Measurements from ENCODE around the gene ADM2.

ADM2 gene

DNA sequence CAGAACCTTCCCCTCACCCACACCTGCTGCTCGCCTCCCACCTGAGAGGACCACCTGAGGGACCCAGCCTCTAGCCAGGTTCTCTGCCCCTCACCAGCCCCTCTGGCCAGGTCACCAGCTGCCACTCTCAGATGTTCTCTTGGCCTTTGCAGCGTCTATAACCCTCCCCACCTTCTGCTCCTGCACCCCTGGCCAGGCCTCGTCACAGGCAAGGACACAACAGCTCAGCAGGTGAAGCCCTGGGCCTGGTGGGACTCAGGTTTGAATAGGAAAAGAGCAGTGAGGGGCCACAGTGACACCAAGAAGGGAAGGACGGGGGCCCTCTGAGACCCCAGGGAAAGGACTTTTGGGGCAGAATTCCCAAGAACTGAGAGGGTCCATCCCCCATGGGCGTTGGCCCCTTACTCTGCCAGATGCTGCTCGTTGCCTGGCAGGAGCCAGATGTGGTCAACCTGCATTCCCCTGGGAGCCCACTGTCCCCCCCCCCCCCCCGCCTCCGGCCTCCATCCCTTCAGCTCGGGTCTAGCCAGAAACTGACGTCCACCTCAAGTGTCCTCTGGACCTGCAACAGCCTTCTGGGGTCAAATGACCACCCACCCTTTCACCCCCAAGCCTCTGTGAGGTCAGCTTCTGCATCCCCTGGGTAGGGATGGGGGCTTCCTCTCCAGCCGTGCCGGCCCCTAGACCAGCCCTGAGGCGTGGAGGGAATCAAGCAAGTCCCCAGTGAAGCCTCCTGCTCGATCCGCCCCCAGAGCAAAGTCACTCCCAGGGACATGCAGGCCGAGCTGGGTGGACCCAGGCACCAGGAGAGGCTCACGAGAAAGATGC lies 35.2 kb upstream of the ADM2 start:
- no peak for DNase-seq

- no peak for DNase-seq
Observed at GRCh38 chr22:50446708-50447575, 34.4 kb upstream of the ADM2 start.

- no peak for DNase-seq
Observed at GRCh38 chr22:50447576-50448551, 33.5 kb upstream of the ADM2 start.

DNA sequence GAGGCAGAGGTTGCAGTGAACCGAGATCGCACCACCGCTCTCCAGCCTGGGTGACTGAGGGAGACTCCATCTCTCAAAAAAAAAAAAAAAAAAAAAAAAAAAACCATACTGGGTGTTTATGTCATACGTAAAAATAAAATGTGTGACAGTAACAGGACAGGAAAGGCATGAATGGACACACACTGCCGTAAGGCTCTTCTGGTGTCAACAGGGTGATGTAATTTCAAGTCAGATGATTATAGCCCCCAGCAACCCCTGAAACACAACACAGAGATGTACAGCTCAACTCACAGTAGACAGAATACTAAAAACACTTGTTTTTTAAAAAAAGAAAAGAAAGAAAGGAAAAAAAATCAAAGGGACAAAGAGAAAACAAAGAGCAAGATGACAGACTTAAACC lies 28.7 kb upstream of the ADM2 start:
- no peak for DNase-seq

DNA sequence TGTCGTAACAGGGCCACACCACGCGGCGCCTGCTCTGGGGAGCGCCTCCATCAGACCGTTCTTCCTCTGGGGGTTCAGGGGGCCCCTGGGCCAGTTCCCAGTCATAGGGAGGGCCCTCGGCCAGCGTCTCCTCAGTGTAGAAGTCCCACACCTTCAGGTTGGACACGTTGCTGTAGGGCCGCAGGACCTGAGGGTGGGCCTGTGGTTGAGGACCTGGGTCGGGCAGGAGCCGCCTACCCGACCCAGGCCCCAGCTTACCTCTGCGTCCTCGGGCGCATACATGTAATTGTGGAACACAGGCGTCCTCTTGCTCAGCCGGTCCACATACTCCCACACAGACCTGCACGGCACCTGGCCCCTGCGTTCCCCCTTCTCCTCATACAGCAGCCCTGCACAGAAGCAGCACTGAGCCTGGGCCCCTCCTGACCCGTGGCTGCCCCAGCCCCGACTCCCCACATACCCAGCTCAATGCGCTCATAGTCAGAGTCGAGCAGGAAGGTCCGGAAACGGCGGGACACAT lies 26.7 kb upstream of the ADM2 start:
- DNase-seq: no peak

DNA sequence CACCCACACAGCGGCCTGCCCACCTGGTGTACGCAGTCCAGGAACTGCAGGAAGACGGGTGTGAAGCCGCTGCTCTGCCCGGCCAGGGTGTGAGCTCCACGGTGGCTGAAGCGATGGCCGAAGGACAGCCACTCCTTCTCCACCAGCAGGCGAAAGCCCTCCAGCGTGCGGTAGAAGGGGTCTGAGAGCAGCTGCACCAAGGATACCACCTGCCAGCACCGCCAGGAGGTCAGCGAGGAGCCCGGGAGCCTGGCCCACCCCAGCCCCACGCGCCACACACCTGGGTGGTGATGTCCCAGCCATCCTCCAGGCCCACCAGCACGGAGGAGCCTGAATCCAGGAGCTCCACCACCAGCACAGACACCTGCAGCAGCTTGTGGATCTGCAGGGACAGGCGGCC lies 26.1 kb upstream of the ADM2 start:
- DNase-seq: no peak

DNA sequence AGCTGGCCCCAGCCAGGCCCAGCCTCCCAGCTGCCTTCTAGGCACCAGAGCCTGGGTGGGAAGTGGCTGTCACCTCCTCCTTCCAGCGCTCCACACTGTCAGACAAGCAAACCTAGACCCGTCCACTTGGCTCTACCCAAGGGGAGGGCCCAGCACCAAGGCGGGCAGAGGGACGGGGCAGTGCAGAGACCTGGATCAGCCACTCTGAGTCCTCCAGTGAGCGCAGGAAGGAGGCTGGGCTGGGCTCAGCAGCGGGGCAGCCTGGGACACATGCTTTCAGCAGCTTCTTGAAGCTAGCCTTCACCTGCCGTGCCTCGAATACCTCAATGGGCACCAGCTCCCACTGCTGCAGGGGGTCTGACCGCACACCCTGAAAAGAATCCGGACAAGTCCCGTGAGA lies 25.3 kb upstream of the ADM2 start:
- no peak for DNase-seq

- DNase-seq: no peak
Observed at GRCh38 chr22:50456466-50457234, 24.7 kb upstream of the ADM2 start.

DNA sequence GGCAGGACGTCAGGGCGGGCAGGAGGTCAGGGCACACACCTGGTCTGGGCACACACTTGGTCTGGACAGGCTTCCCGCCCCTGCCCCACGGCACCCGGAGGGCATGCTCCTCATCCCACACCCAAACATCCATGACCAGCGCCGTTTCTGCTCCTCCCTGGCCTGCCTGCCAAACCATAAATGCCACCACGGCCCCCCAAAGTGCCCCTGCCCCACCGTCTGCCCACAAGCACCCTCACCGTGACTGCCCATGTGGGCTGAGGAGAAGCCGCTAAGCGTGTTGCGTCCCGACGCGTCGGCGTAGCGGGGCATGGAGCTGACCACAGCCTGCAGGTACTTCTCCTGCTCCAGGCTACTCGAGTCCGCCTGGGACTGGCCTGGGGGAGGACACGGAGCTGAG lies 22.3 kb upstream of the ADM2 start:
- DNase-seq: no peak

DNA sequence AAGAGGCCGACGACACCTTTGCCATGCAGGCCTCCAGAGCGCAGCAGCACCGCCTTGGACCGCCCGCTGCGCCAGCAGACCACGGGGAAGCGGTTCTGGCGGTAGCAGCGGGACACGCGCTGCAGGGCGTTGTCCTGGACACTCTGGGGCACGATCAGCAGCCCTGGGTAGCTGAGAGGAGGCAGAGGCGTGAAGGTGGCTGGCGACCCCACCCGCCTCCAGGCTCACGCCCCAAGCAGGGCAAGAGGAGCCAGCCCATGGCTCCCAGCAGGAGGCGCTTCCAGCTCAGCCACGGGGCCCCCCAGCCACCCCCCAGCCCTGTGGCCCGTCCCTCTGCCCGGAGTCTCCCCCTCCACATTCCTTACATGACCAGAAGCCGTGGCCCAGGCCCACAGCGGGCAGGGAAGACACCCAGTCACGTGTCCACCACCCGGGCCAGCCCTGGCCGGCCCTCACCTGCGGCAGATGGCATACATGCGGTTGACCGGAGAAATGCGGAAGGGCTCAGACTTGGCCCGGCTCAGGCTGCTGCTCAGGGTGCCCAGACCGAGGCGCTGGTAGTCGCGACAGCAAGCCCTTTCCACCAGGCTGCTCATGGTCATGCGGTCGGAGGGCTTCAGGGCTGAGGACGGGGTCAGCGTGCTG lies 21.7 kb upstream of the ADM2 start:
- DNase-seq: no peak

GRCh38 chr22:50460938-50461337 lies 20.4 kb upstream of the ADM2 start:
- DNase-seq: no peak

DNA sequence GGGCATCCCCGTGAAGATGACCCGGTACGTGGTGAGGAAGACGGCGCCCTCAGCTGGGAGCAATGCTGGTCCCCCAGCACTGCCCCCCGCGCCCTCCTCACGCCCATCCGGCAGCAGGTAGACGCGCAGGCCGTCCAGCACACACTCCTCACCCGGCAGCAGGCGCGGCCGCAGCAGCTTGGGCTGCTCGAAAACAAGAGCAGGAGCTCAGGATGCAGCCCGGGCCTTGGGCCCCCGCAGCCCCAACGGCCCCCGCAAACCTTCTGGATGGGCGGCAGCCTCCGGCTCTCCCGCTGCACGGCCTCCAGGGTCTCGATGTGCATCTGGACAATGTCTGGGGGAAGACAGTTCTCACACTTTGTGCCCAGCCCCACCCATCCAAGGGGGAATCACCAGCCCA lies 19.8 kb upstream of the ADM2 start:
- no peak for DNase-seq

- no peak for DNase-seq
Observed at GRCh38 chr22:50461979-50462540, 19.3 kb upstream of the ADM2 start.

- DNase-seq: no peak
Observed at GRCh38 chr22:50463188-50463900, 18.0 kb upstream of the ADM2 start.

DNA sequence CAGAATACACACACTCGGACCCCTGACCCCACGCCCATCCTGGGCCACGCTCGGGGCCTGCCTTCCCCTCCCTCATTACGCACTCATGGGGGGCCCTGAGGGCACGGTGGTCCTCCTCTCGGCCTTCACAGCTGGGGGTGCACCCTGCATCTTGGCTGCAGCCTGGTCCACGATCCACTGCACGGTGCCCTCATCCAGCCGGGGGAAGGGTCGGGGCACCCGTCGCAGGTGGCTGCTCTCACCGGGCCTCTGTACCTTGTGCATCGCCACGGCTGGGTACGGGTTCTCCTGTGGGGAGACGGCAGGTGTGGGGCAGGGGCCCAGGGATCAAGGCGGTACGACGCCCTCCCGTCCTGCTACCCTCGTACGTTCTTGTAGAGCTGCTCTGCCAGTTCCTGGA lies 16.9 kb upstream of the ADM2 start:
- no peak for DNase-seq

DNA sequence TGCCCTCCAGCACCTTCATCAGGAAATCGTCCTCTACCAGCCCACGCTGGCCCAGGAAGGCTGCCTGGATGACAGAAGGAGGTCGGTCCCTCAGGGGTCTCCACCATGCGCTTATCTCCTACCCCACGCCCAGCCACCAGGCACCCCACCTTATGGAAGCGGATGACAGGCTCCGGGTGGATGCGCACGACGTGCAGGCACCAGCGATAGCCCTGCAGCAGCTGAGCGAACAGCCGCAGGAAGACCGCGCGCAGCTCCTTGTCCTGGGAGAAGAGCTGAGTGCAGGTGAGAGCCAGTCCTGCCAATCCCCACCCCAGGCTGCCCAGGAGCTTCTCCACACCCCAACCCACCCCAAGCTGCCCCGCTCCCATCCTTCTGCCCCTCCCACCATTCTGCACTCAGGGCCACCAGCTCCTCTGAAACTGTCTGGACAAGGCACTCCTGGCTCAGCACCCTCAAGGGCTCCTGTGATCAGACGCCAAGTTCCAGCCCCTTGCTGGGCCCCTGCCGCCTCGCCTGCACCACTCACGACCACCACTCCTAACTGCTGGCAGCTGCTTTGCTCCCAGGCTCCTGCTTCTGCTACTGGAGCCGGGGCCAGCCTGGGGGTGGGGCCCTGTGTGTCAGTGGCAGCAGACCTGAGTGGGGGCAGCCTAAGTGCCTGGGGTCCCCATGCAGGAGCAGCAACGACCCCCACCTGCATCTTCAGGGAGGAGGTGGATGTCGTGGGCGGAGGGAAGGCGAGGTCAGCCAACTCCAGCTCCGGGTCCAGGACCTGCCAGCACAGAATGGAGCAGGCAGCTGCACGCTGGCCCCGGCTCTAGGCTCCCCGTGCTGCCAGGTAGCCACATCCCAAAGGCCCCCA lies 16.0 kb upstream of the ADM2 start:
- no peak for DNase-seq

GRCh38 chr22:50467341-50467740 lies 14.0 kb upstream of the ADM2 start:
- DNase-seq: no peak

DNA sequence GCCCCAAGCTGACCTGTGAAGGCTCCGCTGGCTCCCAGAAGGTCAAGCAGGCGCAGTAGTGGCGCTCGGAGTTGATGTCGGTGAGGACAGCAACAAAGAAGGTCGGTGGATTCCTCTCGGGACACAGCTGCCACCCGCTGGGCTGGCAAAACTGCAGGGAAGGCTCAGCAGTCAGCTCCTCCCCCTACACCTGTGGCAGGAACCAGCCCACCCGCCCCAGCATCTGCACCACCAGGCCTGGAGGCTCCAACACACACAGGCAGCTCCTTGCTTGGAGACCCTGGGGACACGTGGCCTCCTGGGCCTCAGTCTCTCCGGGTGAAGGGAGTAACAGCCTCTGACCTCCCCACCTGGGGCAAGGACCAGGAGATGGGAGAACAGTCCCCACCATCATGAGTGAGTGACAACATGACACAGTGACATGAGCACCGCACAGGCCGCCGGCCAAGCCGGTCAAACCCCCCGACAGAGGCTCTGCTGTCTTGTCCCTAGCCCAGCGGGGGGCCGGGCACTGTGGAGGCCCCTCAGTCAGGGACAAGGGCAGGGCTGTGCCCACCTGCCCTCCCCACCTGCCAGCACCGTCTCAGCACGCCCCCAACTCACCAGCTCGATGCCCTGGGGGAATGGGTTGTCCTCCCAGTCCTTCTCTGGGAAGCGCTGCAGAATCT lies 13.4 kb upstream of the ADM2 start:
- DNase-seq: no peak

GRCh38 chr22:50468626-50469025 lies 12.7 kb upstream of the ADM2 start:
- DNase-seq: no peak
